Skin of body (tissue), 2 donors: ENCODE results near the gene SLC4A5. TPM values are rescaled to one million over a fixed set of nuclear protein-coding genes. Genes with fewer than 3 reads are reported as not detected.

Source experiments
- DNase-seq: peaks from one replicate; lab custom pipeline; 2025; lab: John Stamatoyannopoulos, UW
- total RNA-seq: library from RNA; depleted of rRNA; stranded (reverse); fragments of >200 nt; gene quantifications from one replicate; pipeline ENCODE4 v1.2.3, GENCODE V29; 2014

The SLC4A5 gene
- total RNA-seq, result 2.1 TPM

DNA sequence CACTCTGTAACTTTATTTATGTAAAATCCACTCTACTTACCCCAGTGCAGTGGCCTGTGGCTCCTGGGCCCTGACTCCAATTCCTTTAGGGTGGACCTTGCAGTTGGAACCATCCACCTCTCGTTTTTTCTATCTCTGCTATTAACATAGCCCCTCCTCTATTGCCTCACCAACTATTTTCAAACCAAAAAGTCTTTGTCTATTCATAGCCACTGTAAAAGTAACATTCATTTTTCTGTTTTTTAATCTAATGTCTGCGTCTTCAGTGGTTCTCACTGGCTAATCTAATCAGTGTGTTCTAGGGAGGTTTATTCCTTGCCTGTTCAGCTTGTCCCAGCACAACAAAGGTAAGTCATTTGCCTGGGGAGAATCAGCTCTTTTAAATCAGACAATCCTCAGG lies at the start of gene SLC4A5:
TSS of gene SLC4A5 (minus strand) at position 101 of the 400 bp plus-strand sequence. CDS start 28,393 bp downstream, outside the sequence.
- no peak for DNase-seq

GRCh38 chr2:74392449-74392743 lies 49.2 kb upstream of the SLC4A5 start:
- DNase-seq, result no peak

- DNase-seq, result peak; percentile 95
Measured at GRCh38 chr2:74391580-74392448, 48.6 kb upstream of the SLC4A5 start.

DNA sequence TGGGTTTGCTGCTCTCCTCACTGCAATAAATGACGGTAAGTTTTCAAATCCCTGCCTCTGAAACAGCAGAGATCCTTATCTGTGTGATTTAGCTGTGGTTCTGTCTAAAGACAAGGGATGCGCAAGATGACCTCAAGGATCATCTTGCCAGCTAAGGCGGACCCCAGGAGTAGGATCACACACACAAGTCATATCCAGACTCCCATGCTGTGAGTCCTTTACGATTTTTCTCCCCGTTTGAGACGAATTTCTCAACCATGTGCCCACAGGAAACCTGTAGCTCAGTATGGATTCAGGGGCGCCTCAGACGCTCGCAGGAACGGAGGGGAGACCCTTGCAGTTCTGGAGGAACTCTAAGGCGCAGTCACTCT lies 48.0 kb upstream of the SLC4A5 start:
- no peak for DNase-seq

GRCh38 chr2:74390606-74391005 lies 47.4 kb upstream of the SLC4A5 start:
- no peak for DNase-seq

DNA sequence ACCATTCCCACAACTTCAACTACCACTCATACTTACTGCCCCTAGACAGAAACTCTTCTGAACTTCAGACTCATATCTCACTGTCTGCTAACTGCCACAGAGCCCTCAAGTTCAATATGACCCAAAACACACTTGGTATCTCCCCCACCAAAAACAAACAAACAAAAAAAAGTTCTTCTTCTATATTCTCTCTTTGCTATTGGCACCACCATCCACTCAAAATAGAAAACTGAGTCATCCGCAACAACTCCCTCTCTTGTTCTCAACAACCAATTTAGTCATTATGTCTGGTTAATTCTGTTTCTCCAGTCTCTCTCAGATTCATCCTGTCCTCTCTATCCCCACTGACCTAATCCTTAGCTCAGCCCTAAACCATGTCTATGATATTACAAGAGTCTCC lies 44.1 kb upstream of the SLC4A5 start:
- DNase-seq, result no peak

DNA sequence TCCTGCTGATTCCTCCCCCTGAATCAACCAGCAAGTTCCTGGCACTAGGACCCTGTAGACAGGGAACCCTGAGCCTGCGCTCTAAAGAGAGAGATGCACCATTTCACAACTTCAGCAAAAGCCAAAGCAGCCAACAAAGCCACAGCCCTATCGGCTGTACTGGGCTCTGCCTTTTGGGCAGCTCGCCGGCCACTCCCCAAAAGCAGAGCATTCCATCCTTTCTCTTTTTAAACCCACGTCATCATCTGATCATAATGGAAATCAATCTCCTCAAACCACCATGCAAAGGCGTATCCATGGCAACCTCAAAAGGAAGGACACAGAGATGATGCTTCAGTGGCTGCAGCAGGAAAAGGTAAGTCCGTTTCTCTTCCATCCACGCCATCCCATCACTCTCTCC lies 42.2 kb upstream of the SLC4A5 start:
- no peak for DNase-seq

DNA sequence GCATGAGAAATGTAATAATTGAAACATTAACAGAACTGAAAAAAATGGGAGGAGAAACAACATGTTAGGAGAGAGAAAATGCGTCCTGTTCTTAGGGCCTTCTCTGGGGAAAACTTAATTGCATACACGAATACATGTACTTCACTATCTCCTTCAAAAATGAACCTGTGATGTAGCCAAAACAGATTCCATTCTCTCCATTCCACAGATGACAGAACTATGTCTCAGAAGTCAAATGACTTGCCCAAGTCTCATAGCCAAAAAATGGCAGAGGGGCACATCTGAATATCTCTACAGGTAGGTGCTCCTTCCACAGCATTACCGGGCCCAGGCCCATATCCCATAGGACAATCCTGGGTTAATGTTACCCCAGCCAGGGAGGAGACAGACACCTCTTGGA lies 40.8 kb upstream of the SLC4A5 start:
- no peak for DNase-seq

DNA sequence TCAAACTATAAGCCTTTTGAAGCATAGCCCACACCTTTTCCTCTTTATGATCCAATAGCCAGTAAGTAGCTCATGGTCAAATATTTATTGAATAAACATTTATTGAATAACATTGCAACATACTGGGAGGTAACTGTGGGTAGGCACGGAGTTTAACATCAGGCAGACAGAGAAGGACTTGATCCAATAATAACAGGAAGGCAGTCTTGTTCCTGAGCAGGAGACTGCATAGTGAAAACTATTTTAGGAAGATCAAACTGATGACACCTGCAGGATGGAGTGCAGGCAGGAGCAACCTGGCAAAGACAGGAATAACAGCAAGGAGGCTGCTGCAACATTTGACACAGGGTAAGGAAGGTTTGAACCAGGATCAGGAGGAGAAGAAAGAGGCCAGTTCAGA lies 40.0 kb upstream of the SLC4A5 start:
- DNase-seq, result no peak

GRCh38 chr2:74381751-74382150 lies 38.5 kb upstream of the SLC4A5 start:
- no peak for DNase-seq

- DNase-seq, result peak; percentile 9
Measured at GRCh38 chr2:74379851-74380789, 36.9 kb upstream of the SLC4A5 start, which contains the start of gene DCTN1. DCTN1 (minus strand) TSS chr2:74380311; CDS start chr2:74380037, 274 bp downstream.

GRCh38 chr2:74378007-74378406 lies 34.8 kb upstream of the SLC4A5 start:
- DNase-seq, result no peak

DNA sequence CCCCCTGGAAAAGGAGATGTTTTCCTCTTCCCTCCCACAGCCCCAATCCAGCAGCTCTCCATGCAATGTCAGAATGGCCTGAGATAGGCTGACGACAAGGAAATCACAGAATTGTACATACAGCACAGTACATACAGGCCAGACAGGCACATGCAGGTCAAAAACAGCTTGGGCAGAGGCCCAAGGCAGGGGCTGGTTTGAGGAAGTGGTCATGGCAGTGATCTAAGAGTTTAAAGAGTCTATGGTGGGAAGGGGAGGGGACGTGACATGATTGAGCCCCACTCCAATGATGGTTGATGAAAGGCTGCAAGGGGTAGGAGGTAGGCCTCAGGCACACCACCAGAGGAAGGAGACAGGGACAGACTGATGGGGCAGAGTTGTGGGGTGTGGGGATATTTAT lies 32.6 kb upstream of the SLC4A5 start:
- no peak for DNase-seq

DNA sequence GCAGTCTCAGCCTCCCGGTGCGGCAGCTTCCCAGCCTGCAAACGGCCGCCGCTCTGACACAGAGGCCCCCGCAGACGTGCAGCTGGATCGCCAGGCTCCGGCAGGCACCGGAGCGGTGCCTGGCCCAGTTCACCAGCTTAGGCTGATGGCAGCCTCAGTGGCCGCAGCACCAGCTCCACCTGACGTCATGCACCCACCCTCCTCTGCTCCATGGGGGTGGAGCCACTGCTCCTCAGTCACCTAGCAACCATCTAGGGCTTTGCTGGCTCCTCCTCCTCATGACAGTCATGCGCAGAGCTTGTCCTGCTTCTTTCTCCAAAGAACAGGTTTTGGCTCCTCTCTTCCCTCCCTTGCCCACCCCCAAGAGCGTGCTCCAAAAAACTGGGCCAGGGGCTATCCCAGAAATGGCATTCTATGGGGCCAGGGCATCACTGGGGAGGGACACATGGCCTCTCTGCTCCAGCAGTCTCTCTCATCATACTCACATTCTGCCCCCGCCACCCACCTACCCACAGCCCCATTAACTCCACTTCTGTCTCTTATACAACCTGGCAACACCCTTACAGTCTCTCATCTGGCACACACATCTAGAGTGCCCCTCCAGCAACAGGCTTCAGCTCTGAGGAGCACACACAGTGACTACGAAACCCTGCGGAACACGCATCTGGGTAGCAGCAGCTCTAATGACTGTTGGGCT lies 31.4 kb upstream of the SLC4A5 start:
- DNase-seq, result no peak

GRCh38 chr2:74373985-74374384 lies 30.8 kb upstream of the SLC4A5 start:
- DNase-seq, result no peak

DNA sequence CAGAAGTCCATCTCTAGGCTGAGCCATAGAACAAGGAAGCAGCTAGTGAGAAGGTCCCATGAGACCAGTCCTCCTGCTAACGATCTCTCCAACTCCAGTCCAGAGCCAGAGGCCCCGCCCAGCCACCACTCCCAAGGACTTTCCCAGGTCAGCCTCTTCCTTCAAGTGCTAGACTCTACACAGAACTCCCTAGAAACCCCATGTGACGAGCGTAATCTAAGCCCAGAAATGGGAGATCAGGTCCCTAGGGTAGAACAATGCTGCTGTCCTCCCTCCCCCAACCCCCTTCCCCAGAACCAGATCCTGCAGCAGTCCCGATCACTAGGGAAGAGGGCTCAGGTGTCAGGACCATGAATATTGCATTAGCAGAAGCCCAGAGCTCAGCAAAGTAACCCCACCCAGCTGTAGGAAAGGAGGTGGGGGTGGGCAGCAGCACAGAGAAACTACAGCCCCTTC lies 30.0 kb upstream of the SLC4A5 start:
- no peak for DNase-seq

GRCh38 chr2:74372674-74373073 lies 29.5 kb upstream of the SLC4A5 start:
- DNase-seq, result no peak

DNA sequence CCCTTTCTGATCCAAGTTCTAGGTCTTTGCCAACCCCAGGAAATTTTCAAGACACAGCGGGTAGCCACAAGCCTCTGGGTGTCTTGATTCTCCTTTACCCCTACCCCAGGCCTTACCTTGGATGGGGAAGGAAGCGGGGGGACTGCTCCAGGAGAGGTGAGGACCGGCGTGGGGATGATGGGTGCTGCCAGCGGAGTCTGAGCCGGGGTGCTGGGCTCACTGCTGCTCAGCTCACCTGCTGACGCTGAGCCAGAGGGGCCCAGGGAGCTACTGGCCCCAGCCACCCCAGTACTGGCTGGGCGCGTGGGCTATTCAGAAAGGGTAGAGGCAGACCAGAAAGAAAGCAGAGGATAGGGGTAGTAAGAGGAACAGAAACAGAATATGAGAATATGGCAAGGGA lies 28.2 kb upstream of the SLC4A5 start:
- DNase-seq, result no peak

DNA sequence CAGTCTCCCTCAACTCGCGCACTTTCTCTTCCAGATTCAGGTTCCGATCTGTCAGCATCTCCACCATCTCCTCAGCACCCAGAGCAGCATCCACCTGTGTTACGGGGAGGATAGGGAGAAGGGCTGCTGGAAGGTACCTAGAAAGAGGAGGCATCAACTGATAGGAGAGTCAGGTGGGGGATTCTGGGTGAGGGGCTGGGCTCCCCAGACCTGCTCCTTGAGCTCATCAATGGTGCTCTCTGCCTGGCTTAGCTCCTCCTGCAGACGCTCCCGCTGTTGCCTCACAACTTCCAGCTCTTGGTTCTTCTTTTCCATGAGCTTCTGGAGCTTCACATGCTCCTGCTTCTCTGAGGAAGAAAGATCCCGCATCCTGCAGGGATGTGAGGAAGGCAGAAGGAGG lies 26.8 kb upstream of the SLC4A5 start:
- DNase-seq, result no peak

- DNase-seq, result no peak
Measured at GRCh38 chr2:74368499-74368898, 25.3 kb upstream of the SLC4A5 start.

DNA sequence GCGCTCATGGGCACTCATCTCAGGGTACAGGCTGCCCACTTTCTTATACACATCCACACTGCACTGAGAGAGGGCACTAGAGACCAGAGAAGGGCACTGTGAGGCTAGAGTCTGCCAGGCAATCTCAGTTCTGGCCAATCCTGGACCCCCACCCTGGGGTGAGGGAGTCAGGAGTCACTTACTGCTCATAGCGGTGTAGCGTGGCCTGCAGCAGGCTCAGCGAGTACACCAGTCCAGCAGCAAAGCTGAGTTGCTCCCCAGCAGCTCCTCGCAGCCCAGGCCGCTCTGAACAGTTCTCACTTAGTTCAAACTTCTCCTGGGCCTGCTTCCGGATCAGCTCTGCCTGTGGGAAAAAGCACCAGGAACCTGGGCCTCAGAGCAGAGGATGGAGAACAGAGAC lies 24.6 kb upstream of the SLC4A5 start:
- DNase-seq, result no peak

DNA sequence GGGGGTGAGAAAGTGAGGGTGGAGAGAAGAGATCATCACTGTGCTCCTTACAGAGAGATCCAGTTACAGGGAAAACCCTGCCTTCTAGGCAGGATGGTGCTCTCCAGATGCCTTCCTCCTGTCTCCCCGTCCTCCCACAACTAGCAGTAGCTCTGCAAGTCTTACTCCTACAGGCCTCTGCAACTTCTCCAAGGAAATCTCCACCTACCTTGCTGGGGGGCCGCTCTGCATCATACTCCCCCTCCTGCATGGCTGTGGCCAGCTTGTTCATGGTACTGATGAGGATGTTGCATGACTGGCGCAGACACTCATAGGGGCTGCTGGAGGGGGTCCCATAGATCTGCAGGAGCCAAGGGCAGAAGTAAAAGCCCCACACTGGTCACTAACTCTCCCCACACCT lies 22.8 kb upstream of the SLC4A5 start:
- no peak for DNase-seq
